Body of pancreas (tissue), 4 donors: ENCODE data around the gene CASKIN2. TPM values are rescaled to one million over a fixed set of nuclear protein-coding genes. Genes with fewer than 3 reads are reported as not detected.

Source experiments
- ATAC-seq: fragments of 150-250 bp; one replicate; pipeline ENCODE4 v1.9.1; 2016
- DNase-seq, 4 donors: peaks; one replicate each; pipeline ENCODE4 v3.0.0-alpha.2; 2019
- H3K27ac ChIP-seq, 4 donors: fragments of 200-600 bp; sonication (generic); 1 replicate in 3 of 4; 2 replicates in 1 of 4; pipeline versions ENCODE4 v1.5.1 to v1.6.1; 2016 to 2019; ENCODE audit warnings: mild to moderate bottlenecking in 1 of 4, mixed read lengths in 1 of 4, moderate library complexity in 1 of 4
- H3K27me3 ChIP-seq, 2 donors: fragments of 200-600 bp; sonication (generic); one replicate each; pipeline ENCODE4 v1.6.0; 2016; ENCODE audit warnings: mild to moderate bottlenecking in 1 of 2
- H3K36me3 ChIP-seq, 2 donors: fragments of 200-600 bp; sonication (generic); replicated peaks in 1 of 2; 2 replicates each; pipeline ENCODE4 v1.5.1; 2016; ENCODE audit warnings: low read depth in 2 of 2; ENCODE audit not compliant: insufficient read depth in 1 of 2
- H3K4me1 ChIP-seq: fragments of 200-600 bp; sonication (generic); one replicate; pipeline ENCODE4 v1.6.0; 2016
- H3K4me3 ChIP-seq, 2 donors: fragments of 200-600 bp; sonication (generic); 1 replicate in 1 of 2; 2 replicates in 1 of 2; pipeline ENCODE4 v1.5.1; 2016 to 2019
- H3K9me3 ChIP-seq, 3 donors: fragments of 200-600 bp; sonication (generic); 1 replicate in 2 of 3; 2 replicates in 1 of 3; pipeline ENCODE4 v1.5.1; 2016
- POLR2A ChIP-seq, 3 donors: fragments of 450-650 bp; IDR thresholded peaks; one replicate each; pipeline ENCODE4 v1.6.1; 2016; ENCODE audit warnings: antibody characterized with exemption in 3 of 3, mild to moderate bottlenecking in 2 of 3
- WGBS, 2 donors: methylation state at CpG; one replicate each; pipeline ENCODE4 v1.1.5; 2017; 5-methylcytosine and 5-hydroxymethylcytosine counted together
- intact Hi-C: fragments of 100-400 bp; cut with DNase I; formaldehyde crosslinking; loops from one replicate; pipeline ENCODE4 v1.15.1; 2023
- total RNA-seq, 2 donors: library from RNA; depleted of rRNA; stranded (reverse); fragments of >200 nt; gene quantifications; one replicate each; pipeline ENCODE4 v1.1.0, GENCODE V29; 2016
- TF ChIP-seq, protein P1 (sequence below), 7 experiments: fragments of 450-650 bp in 4 of 7; fragments of 200-600 bp in 3 of 7; sonication (generic) in 3 of 7; IDR thresholded peaks; one replicate each; pipeline ENCODE4 v1.5.1; 2016 to 2019; ENCODE audit warnings: antibody characterized with exemption in 7 of 7

Gene CASKIN2
- total RNA-seq, 2 donors from 2014 or later, result 9.1 to 16.2 TPM

DNA sequence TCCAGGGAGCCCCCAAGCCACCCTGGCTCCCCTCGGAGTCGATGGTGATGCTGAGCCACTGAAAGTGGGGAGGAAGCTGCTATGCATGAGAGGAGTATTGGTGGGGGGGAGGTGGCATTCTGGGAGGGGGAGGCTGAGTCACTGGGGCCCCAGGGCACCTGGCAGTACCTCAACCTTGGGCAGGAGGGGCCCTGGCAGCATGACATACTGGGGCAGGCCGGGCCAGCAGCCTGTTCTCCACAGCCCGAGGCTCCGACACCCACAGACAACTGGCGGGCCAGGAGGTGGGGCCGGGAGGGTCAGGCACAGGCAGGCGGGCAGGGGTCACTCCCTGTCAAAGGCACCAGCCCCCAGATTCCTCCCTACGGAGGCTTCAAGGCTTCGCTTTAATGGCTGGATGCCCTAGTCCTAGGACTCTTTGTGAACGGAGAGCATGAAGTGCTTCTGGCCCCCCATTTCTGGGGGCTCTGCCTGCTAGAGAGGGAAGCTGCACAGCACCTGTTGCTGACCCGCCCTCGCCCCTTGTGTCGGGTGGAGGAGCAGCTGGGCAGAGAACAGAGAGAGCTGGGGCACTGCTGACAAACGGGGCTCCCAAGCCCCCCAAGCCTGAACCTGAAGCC, 928 bp downstream of the CASKIN2 start:
- peak in 2 of 3 donors; percentile 22 to 27 for TF ChIP-seq POLR2A (IDR thresholded peaks at IDR 0.05)
- TF ChIP-seq, protein P1, sequence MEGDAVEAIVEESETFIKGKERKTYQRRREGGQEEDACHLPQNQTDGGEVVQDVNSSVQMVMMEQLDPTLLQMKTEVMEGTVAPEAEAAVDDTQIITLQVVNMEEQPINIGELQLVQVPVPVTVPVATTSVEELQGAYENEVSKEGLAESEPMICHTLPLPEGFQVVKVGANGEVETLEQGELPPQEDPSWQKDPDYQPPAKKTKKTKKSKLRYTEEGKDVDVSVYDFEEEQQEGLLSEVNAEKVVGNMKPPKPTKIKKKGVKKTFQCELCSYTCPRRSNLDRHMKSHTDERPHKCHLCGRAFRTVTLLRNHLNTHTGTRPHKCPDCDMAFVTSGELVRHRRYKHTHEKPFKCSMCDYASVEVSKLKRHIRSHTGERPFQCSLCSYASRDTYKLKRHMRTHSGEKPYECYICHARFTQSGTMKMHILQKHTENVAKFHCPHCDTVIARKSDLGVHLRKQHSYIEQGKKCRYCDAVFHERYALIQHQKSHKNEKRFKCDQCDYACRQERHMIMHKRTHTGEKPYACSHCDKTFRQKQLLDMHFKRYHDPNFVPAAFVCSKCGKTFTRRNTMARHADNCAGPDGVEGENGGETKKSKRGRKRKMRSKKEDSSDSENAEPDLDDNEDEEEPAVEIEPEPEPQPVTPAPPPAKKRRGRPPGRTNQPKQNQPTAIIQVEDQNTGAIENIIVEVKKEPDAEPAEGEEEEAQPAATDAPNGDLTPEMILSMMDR (IDR thresholded peaks at IDR 0.05), result no peak
- WGBS, 2 donors, result 8 to 12% methylated on average over 4 to 15 of the region's 15 CpGs
- Histone ChIP-seq H3K27ac (peak overlapping the region; percentile 79 to 93 (median 88)), H3K4me3 (peak overlapping the region; percentile 66 to 82), H3K36me3 (no peaks in the 10 kb centered on the region), H3K27me3 (no peaks in the 10 kb centered on the region), H3K4me1 (peaks cover 71% of the 10 kb centered on the region), H3K9me3 (no peaks in the 10 kb centered on the region)
- intact Hi-C loops, result no loop called here
- DNase-seq, result peak; percentile 59 to 89 (median 70)
- ATAC-seq, result no peak

DNA sequence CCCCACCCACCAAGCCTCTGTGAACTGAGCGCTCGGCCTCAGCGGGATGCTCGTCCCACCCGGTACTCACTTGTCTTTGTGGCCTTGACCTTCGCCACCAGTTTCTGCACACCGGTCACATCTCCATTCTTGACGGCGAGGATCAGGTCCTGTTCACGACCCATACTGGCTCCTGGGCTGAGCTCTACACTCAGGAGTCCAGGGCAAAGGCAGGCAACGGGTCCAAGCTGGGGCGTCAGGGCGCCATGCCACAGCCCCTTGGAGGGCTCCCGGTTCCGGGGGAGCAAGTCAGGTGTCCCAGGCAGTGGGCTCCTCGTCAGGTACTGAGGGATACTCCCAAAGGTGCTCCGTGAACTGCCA, 1.7 kb downstream of the CASKIN2 start:
- peaks cover 71% of the 10 kb centered on the region for H3K4me1 ChIP-seq
- H3K9me3 ChIP-seq, result no peaks in the 10 kb centered on the region
- intact Hi-C loops, result no loop called here
- no peaks in the 10 kb centered on the region for H3K36me3 ChIP-seq
- DNase-seq, result no peak
- TF ChIP-seq POLR2A (IDR thresholded peaks at IDR 0.05), result no peak
- TF ChIP-seq, protein P1 (IDR thresholded peaks at IDR 0.05), result no peak
- H3K27me3 ChIP-seq, result no peaks in the 10 kb centered on the region
- peak overlapping the region in 2 of 4 donors; percentile 87 to 89 for H3K27ac ChIP-seq
- no peak for ATAC-seq
- no peak overlapping the region for H3K4me3 ChIP-seq
- 79 to 80% methylated on average over 11 to 17 of the region's 17 CpGs for WGBS, 2 donors

DNA sequence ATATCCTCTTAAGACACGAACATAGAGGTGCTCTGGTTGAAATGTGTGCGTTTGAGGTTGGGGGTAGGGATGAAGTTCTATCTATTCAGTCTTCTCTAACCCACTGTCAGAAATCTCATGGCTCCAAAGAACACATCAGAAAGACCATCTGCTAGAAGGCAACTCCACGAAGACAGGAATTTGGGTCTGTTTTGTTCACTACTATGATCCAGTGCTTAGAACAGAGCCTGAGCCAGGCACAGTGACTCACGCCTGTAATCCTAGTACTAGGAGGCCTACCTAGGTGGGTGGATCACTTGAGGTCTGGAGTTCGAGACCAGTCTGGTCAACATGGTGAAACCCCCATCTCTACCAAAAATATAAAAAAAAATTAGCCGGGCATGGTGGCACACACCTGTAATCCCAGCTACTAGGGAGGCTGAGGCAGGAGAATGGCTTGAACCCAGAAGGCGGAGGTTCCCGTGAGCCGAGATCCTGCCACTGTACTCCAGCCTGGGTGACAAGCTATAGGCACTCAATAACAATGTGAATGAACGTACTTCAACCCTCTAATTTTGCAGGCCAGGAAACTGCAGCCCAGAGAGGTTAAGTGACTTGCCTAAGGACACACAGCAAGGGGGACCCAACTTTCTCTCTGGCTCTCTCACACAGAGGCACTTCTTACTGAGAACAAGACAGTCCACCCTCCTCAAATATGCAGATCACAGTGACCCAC, 2.3 kb downstream of the CASKIN2 start:
- peaks cover 65% of the 10 kb centered on the region for H3K4me1 ChIP-seq
- H3K36me3 ChIP-seq, result no peaks in the 10 kb centered on the region
- intact Hi-C loops, result no loop called here
- peak overlapping the region in 3 of 4 donors; percentile 25 to 89 (median 87) for H3K27ac ChIP-seq
- 65 to 81% methylated on average over 9 to 10 of the region's 10 CpGs for WGBS, 2 donors
- no peak overlapping the region for H3K4me3 ChIP-seq
- no peak for TF ChIP-seq POLR2A (IDR thresholded peaks at IDR 0.05)
- TF ChIP-seq, protein P1 (IDR thresholded peaks at IDR 0.05), result no peak
- H3K9me3 ChIP-seq, result no peaks in the 10 kb centered on the region
- DNase-seq (no peak), ATAC-seq (no peak)
- H3K27me3 ChIP-seq, result no peaks in the 10 kb centered on the region

DNA sequence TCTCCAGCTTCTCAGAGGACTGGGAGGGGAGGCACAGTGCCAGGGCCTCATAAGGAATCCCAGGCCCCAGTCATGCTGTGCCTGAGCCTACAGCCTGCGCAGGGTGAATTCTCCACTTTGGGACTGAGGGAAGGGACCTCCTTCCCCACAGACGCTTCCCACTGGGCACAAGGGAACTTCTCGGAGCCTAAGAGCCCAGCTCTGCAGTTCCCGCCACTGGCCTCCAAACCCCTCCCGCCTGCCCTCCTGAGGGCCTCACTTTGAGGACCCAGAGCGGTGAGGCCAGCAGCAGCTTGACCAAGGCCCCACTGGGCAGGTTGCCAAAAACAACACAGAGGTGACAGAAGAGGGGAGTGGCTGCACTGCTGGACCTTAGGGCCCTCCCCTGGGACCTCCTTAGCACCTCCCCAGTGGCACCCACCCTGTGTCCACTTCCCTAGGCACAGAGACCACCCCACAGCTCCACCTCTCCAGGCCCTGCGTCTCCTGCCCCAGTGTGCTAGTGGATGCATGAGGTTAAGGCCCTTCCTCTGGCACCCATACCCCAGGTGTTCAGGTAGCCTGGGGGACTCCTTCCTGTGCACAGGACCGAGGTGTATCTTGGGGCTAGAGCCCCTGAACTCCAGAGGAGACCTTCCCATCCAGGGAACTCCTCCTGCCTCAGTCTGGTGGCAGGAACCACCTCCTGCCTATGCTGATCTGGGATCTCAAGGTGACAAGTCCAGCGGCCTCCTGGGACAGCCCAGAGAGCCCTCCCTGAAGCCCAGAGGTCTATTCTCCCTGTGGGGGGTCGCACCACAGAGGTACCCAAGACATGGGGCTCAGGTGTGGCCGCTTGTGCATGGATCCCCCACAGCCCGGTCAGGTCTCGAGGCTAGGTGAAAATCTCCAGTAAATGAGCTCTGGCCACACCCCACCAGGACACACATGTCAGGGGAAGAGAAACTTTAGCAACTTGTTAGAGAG, 3.4 kb downstream of the CASKIN2 start:
- no peaks in the 10 kb centered on the region for H3K9me3 ChIP-seq
- ATAC-seq, result no peak
- H3K27ac ChIP-seq, result peak overlapping the region in 3 of 4 donors; percentile 25 to 44 (median 35)
- no peaks in the 10 kb centered on the region for H3K36me3 ChIP-seq
- 42 to 47% methylated on average over 10 to 13 of the region's 13 CpGs for WGBS, 2 donors
- TF ChIP-seq POLR2A (IDR thresholded peaks at IDR 0.05), result no peak
- TF ChIP-seq, protein P1 (IDR thresholded peaks at IDR 0.05), result no peak
- H3K27me3 ChIP-seq, result no peaks in the 10 kb centered on the region
- intact Hi-C loops, result no loop called here
- peaks cover 53% of the 10 kb centered on the region for H3K4me1 ChIP-seq
- DNase-seq, result peak; percentile 58 to 83 (median 72)
- H3K4me3 ChIP-seq, result no peak overlapping the region
